AG10803 (cell line): Measurements from ENCODE around the gene SHISAL2B.

Source experiments
- DNase-seq: peaks from one replicate; pipeline ENCODE4 v3.0.0; 2010; ENCODE audit warnings: low read depth
- H3K4me3 ChIP-seq: 2 replicates; pipeline ENCODE4 v1.5.1; 2011; ENCODE audit warnings: mild to moderate bottlenecking, low read length, control low read depth
- TF ChIP-seq, protein P1 (sequence below): conservative IDR thresholded peaks from 2 replicates; pipeline ENCODE4 v1.5.1; 2011; ENCODE audit warnings: mild to moderate bottlenecking, low read length, control low read depth, inconsistent platforms

The SHISAL2B gene

DNA sequence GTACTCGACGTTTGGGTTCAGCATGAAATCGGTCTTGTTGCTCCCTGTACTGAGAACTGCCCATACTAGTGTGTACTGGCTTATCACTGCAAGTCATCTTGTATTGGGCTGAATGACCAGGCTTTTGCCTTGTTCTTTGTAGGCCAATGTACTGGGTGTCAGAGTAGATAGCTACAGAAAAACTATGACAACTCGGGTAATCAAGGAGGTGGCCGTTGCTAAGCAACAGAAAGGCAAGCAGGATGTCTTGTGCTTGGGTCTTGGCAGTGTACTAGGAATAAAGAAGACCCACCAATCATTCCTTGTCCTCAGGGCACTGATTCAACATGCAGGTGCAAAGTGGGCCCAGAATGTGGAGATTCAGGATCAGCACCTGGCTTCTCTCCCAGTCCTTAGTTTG lies 11.9 kb upstream of the SHISAL2B start:
- no peak overlapping the region for H3K4me3 ChIP-seq
- TF ChIP-seq, protein P1, sequence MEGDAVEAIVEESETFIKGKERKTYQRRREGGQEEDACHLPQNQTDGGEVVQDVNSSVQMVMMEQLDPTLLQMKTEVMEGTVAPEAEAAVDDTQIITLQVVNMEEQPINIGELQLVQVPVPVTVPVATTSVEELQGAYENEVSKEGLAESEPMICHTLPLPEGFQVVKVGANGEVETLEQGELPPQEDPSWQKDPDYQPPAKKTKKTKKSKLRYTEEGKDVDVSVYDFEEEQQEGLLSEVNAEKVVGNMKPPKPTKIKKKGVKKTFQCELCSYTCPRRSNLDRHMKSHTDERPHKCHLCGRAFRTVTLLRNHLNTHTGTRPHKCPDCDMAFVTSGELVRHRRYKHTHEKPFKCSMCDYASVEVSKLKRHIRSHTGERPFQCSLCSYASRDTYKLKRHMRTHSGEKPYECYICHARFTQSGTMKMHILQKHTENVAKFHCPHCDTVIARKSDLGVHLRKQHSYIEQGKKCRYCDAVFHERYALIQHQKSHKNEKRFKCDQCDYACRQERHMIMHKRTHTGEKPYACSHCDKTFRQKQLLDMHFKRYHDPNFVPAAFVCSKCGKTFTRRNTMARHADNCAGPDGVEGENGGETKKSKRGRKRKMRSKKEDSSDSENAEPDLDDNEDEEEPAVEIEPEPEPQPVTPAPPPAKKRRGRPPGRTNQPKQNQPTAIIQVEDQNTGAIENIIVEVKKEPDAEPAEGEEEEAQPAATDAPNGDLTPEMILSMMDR: no peak
- DNase-seq: no peak

DNA sequence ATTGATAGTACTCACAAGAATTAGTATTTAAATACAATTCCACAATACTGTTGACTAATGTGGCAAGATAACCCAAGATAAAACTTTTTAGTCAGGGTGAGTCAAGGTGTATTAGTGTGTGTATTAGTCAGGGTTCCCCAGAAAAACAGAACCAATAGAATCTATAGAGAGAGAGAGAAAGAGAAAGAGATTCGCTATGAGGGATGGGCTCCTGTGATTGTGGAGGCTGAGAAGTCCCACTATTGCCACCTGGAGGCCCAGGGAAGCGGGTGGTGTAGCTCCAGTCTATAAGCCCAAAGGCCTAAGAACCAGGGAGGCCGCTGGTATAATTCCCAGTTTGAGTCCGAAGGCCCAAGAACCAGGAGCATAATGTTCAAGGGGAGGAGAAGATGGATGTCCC lies 10.0 kb upstream of the SHISAL2B start:
- no peak for DNase-seq
- TF ChIP-seq, protein P1: 0 out of 2 replicates have a peak, but pooled peaks have one; percentile 3
- no peak overlapping the region for H3K4me3 ChIP-seq

DNA sequence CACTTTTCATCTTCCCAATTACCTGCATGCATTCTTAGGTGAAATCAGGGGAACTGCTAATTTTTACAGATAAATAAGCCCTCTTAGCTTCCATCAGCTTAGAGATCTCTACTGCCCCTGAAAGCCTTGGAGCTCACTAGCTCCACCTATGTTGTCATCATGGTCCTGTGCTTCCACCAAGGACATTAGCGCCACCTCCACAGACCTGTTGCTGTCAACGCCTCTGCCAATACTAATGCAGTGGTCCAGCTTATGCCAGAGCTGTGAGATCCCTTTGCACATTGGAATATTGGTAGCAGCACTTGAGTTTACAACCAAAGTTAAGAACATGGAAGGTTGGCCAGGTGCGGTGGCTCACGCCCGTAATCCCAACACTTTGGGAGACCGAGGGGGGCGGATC lies 7.7 kb upstream of the SHISAL2B start:
- no peak for DNase-seq
- no peak overlapping the region for H3K4me3 ChIP-seq
- TF ChIP-seq, protein P1: no peak

DNA sequence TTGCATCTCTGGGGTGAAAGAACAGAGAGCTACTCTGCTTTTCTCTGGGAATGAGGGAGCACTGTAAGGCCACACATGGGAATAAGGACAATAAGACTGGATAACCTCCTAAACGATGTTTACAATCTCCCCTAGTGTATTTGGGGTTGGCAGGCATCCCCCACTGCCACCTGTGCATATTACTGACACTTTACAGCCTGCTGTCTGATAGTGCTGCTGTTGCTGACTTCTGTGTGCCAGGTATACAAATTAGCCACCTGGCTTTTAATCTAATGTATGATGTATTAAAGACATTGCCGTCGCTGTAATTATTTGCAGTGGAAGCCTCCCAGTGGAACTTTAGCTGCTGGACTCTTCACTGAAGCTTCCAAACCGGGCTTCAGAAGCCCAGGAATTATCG lies 4.4 kb upstream of the SHISAL2B start:
- H3K4me3 ChIP-seq: no peak overlapping the region
- no peak for DNase-seq
- TF ChIP-seq, protein P1: no peak

DNA sequence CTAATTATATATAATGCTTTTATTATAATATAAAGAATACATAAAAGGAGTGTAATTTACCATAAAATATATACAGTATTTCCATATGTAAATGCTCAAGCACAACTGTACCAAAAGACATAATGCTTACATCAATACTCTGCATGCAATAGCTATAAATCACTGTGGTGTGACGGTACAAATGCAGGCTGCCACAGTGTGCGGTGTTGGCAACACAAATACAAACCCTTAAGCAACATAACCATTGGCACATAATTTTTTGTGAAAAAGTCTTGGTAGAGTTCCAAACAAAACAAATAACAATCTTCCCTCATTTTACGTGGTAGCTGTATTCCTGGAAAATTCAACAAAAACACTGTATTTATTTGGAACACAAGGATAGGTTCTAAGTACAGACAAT lies 1.9 kb upstream of the SHISAL2B start:
- H3K4me3 ChIP-seq: no peak overlapping the region
- DNase-seq: no peak
- TF ChIP-seq, protein P1: no peak

DNA sequence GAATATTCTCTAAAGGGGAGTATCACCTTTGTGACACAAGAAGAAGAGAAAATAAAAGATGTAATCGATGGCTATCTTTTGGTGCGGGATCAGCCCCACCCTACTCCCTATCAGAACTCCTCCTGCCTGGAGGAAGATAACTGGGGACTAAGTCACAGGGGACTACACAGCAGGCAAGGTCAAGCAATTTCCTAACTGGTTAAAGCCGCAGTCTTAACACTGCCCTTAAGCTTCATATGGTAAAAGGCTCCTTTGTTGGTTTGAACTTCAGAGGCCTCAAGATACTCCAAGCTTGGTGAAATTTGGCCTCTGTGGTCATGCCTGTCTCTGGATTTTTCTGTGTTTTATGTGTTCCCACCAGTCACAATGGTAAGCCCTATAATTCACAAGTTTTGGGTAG lies 1.3 kb upstream of the SHISAL2B start:
- no peak overlapping the region for H3K4me3 ChIP-seq
- no peak for DNase-seq
- TF ChIP-seq, protein P1: no peak

DNA sequence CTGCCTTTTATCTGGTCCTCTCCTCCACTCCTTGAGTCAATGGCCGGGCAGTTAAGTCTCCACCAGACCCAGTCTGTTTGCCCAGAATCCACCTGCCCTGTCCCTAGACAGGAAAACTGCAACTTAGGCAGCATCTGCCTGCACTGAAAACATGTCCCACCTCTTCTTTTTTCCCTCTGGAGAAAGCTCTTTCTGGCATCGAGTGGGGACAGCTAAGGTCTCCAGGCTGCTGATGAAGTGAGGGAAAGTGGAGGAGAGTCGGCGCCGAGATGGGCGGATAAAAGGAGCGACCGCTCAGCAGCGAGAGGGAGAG lies 243 bp upstream of the SHISAL2B start:
- TF ChIP-seq, protein P1: no peak
- no peak for DNase-seq
- no peak overlapping the region; the same call in 1 of the 2 replicates for H3K4me3 ChIP-seq
